Right renal cortex interstitium (tissue), 3 donors: Measurements from ENCODE around the gene CIAPIN1. TPM values are rescaled to one million over a fixed set of nuclear protein-coding genes. Genes with fewer than 3 reads are reported as not detected.
"Not testable (repeated sequence)": the region's sequence is repeated elsewhere in the genome, so short reads cannot be mapped to it uniquely, and the experiment has no call there.

Experiments
- DNase-seq, 3 donors: peaks; one replicate each; pipeline ENCODE4 v3.0.0-alpha.2; 2013; ENCODE audit warnings: low read depth in 3 of 3, low spot score in 2 of 3
- polyA plus RNA-seq, 3 donors: library from polyadenylated mRNA; unstranded; fragments of 120-200 nt; gene quantifications; one replicate each; pipeline ENCODE4 v1.2.1, GENCODE V29; 2013; ENCODE audit not compliant: insufficient read length in 3 of 3

CIAPIN1 gene
- polyA plus RNA-seq, 3 donors: 96.5 to 105 (median 103) TPM

DNA sequence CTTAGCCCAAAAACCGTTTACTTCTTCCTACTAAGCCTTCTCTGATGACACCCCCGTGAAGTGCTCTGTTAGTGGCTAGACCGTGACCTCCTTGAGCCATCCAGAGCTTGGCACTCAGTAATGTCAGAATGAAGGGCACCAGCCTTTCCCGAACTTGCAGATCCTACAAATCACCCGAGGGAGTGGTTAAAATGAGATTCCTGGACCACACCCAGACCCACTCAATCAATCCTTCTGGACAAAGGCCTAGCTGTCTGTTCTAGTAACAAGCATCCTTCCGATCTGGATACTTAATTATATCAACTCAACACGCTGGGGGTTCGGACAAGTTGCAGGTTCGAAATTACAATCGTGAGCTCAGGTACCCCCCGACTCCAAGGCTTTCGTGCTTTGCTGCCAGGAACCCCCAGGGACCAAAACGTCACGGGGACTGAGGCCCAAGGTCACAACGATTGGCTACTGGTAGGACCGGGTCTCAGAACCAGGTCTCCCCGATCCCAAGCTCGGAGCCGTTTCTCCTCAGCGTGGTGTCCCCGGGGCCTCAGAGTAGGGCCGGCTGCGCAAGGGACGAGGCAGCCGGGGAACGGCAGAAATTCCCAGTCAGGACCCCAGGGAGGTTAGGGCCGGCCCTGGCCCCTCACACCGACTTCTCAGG lies 527 bp downstream of the CIAPIN1 start:
- peak in 1 of 3 donors; percentile 10 for DNase-seq

DNA sequence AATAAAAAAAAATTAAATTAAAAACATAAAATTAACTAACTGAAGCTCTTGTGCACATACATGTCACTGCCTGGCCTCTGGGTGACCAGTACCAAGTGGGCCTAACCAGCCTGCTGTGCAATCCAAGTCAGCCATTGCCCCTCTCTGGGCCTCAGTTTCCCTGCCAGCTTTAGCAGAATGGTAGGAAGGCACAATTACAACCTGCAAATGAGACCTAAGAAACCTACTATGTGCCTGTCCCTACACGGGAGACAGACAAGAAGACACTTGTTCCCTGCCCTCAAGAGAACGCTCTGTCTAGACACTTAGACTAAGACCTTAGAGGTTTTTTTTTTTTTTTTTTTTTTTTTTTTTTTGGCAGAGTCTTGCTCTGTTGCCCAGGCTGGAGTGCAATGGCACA lies 1.7 kb downstream of the CIAPIN1 start:
- no peak for DNase-seq

DNA sequence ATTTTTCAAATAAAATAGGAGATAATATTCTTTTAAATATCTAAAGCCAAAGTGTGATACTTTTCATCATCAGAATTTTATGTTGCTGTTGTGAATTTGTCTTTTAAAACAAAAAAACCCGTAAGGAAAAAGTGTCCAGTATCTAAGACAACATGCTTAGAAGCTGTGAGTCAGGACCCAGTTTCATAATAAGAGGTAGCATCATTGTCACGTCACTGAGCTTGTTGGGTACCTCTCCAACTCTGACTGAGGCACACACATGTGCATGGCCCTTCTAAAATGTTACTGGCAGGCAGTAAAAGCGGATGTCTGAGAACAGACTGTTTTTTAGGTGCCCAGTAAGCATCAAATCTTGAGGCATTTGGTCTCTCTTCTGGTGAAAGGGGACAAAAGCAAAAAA lies 2.5 kb downstream of the CIAPIN1 start:
- DNase-seq: no peak

DNA sequence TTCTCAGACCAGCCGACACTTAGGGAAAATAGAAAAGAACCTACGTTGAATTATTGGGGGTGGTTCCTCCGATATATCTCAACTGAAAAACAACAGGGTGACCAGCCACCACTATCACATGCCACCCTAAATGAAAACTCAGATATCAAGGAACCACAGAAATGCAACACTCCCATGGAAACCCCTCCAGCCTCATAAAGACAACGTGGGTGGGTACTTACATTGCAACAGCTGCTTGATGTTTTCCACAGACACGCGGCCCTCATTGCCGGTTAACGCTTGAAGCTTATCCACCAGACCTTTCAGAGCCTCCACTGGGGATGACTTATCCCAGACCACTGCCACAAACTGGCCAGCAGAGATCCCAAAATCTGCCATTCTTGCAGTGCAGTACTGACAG lies 6.6 kb downstream of the CIAPIN1 start:
- not testable (repeated sequence) for DNase-seq

DNA sequence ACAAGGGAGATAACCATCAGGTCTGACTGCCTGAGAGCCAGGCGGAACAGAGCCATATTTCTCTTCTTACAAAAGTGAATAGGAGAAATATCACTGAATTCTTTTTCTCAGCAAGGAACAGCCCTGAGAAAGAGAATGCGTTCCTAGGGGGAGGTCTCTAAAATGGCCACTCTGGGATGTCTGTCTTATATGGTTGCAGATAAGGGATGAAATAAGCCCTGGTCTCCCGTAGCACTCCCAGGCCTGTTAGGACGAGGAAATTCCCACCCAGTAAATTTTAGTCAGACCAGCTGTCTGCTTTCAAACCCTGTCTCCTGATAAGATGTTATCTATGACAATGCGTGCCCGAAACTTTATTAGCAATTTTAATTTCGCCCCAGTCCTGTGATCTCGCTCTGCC lies 7.2 kb downstream of the CIAPIN1 start:
- DNase-seq: not testable (repeated sequence)

DNA sequence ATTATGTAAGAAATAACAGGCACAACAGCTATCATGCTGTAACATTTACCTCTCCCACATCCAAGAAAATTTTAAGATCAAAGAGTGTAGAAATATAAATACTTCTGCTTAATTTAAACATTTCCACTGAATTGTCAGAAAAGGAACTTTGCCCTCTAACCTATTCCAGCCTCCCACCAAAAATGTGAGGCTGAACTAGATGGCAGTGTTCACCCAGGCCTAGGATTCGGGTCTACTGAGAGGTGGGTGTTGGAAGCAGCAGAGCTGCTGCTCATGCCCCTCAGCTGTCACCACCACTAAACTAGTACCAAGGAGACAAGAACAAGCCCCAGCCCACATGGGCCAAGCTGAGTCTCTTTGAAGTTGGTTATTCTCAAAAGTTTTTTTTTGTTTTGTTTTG lies 11.3 kb downstream of the CIAPIN1 start:
- no peak for DNase-seq

DNA sequence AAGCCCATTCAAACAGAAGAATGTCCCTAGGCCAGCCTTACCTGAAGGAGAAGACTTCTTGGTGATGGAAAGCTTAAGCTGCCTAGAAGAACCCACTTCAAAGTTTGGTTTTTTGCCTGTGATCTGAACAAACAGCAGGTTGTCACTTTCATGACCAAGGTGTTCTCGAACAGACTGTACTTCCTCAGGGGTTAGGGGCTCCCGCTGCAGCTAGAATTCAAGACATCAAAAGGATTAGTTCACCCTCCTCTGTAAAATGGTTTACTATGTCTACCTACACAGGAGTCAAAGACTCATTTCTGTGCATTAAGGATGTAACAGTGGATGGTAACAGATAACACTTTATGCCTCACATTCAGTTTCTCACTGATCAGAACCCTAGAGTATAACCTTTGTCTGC lies 13.2 kb downstream of the CIAPIN1 start:
- no peak for DNase-seq

DNA sequence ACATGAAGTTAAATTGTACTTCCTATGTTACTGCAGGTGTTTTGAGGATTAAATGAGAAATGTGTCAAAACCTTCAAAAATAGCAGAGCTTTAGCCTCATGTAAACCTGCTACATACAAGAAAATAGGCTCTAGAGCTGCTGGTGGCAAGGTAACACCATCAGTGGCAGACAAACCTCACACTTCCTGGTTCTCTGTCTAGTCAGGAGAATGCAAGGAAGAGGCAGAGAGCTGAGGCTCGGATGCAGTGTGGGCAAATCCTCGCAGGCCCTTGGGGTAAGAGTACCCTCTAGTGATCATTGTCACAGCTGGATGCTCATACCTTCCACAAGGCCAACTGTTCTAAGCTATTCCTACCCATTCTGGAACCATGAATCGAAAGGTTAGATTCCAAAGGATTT lies 14.2 kb downstream of the CIAPIN1 start:
- DNase-seq: no peak

DNA sequence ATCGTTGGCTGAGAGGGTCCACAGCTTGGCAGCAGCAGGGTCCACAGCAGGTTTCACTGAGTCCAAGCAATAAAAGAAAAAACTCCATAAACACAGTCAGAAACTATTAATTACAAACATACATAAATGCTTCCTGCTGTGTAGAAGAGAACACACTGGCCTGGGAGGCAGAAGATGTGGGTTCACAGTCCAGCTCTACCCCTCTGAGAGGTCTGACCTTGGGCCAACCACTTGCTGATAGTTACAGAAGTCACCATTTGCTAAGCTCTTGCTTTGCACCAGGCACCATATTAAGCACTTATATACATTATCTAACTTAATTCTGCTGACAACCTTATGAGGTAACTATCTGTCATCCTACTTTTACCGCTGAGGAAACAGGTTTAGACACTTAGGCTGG lies 14.7 kb downstream of the CIAPIN1 start:
- DNase-seq: no peak

DNA sequence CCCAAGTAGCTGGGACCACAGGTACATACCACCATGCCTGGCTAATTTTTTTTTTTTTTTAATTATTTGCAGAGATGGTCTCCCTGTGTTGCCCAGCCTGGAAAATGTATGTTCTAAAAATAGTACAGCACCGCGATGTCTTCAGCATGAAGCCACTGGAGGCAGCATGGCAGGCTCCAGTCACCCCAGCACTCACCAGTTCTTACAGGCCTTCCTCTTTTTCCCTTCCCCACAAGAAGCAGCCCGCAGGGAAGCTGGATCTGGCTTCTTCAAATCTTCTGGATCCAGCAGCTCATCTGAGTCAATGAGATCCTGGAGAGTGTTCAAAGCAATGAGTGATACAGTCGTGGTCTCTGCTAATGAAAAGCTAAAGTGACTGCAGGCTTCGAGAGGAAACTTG lies 16.2 kb downstream of the CIAPIN1 start:
- no peak for DNase-seq

DNA sequence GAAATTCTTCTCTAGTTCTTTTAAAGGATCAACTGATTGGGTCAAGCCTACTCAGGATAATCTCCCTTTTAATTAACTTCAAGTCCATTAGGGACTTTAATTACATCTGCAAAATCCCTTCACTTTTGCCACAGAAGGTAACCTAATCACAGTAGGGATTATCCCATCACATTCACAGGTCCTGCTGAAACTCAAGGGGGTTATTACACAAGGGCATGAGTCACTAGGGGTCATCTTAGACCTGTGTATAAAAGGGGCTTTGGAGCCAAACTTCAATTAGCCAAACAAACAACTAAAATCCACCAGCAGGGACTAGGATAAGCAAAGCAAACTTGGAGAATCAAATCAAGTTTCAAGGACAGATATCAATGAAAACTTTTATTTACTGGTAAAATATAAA lies 19.4 kb downstream of the CIAPIN1 start:
- no peak for DNase-seq

DNA sequence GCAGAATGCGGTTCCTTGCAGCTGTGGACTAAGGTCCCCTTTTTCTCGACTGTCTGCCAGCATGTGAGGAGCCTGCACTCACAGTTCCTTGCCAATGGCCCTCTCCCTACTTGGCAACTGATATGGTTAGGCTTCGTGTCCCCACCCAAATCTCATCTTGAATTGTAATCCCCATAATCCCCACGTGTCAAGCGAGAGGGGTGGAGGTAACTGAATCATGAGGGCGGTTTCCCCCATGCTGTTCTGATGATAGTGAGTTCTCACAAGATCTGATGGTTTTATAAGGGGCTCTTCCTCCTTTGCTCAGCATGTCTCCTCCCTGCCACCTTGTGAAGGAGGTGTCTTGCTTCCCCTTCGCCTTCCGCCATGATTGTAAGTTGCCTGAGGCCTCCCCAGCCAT lies 19.9 kb downstream of the CIAPIN1 start:
- DNase-seq: no peak

DNA sequence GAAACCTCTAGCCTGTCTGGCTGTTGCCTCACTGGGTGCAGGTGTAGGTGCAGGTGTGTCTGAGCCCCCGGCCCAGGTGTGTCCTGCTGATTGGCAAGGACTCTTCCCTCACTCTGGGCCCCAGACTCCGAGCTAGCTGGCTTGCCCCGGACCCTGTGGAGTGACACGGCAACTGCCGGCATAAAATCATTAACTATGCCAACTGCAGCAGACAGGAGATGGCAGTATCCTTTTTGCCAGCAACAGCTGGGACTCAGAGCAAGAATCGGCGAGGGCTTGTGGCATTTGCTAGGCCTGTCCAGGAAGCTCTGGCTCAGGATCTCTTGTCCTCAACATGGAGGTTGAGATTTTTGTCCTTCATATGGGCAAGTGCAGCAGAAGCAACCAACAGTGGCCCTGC lies 20.8 kb downstream of the CIAPIN1 start:
- DNase-seq: no peak

DNA sequence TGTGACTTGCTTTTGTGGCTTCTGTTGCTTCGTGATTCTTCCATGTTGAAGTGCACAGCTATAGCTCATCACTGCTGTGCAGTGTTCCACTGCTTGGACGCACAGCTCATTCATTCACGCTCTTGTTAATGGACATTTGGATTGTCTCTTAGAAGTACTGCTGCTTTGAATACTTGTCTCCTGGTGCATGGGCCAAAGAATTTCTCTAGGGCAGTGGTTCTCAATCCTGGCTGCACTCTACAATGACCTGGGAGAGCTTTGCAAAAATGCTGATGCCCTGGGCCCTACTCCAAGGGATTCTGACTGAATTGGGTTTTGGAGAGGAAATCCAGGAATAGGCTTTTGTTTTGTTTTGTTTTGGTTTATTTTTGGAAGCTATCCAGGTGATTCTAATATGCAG lies 22.6 kb downstream of the CIAPIN1 start:
- DNase-seq: no peak

DNA sequence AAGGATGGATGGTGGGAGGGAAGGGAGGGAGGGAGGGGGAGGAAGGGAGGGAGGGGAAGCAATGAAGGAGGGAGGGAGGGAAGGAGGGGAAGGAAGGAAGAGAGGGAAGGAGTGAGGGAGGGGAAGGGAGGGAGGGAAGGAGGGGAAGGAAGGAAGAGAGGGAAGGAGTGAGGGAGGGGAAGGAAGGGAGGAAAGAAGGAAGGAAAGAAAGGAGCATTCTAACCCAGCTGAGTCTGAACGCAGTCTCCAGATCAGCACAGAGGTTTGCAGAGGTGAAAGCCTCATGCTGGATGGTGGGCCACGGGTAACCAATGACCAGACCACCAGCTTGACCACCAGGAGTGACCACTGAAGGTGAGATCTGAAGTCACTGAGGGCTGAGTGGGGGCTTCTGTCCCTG lies 24.0 kb downstream of the CIAPIN1 start:
- no peak for DNase-seq

DNA sequence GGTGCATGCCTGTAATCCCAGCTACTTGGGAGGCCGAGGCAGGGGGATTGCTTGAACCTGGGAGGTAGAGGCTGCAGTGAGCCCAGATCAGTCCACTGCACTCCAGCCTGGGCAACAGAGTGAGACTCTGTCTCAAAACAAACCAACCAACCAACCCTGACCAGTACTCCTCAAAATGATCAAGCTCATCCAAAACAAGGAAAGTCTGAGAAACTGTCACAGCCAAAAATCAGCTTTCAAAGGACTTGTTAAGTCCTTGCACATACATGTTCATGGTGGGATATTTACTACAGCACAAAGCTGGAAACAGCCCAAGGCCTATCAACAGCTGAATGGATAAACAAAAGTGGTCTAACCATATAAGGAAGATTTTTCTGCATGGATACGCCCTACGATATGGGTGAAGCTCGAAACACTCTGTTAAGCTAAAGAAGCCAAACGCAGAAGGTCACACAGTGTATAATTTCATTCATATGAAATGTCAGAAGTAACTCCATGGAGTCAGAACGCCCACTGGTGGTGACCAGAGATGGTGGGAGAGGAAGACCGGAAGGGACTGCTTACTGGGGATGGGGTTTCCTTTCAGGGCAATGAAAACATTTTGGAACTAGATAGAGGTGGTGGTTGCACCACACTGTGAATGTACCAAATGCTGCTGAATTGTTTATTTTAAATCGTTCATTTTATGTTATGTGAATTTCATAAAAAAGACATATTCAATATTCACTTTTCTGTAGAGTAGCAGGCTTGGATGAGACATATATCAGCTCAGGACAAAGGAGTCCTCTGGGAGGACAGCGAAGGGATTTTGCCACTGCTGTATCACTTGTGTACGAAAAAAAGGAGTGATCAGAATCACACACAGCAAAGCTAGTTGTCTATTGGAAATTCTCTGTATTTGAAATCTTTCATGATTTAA lies 24.9 kb downstream of the CIAPIN1 start:
- DNase-seq: peak in 1 of 3 donors; percentile 53

DNA sequence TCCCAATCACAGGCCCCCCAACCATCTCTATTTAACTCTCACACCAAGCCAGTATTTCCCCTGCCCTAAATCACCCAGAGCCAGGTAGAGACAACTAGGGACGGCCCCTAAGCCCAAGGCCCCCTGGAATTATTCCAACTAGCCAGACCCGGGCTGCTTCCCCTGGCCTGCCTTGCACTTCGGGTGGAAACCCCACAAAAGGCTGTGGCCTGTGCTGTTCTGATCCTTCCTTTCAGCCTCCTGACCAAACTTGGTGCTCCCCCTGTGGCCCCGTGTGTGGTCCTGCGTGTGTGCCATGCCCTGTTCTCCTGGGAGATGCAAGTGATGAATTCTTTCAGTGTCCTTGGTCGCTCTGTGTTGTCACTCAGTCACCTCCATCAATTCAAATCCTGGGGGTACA lies 27.7 kb downstream of the CIAPIN1 start:
- DNase-seq: no peak

DNA sequence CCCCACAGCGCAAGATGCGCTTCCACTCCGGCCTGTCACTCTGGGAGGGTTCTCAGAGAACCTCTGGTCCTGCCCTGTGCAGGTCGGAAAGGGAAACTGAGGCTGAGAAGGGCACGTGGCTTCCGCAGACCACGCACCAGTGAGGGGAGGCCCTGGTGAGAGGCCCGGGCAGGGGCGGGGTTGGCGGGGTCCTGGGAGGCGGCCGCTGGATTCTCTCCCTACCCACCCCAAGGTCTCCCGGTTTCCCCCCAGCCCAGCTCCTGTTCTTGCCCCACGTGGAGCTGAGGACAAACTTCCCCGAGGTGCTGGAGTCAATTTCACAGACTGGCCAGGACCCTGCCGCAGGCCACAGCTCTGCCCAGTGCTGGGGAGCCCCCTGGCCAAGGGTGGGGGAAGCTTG lies 31.1 kb downstream of the CIAPIN1 start:
- DNase-seq: no peak

DNA sequence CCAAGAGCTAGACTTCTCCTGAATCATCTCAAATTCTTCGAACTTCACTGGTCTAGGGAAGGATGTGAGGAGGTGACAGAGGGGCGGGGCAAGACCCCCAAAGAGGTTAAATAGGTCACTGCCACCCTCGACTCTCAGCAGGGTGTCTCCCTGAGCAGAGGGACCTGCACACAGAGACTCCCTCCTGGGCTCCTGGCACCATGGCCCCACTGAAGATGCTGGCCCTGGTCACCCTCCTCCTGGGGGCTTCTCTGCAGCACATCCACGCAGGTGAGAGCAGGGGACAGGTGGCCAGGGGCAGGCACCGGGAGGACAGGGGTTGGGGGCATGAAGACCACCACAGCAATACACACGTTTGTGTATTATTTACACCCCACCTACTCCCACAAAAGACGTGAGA lies 33.5 kb downstream of the CIAPIN1 start:
- no peak for DNase-seq

DNA sequence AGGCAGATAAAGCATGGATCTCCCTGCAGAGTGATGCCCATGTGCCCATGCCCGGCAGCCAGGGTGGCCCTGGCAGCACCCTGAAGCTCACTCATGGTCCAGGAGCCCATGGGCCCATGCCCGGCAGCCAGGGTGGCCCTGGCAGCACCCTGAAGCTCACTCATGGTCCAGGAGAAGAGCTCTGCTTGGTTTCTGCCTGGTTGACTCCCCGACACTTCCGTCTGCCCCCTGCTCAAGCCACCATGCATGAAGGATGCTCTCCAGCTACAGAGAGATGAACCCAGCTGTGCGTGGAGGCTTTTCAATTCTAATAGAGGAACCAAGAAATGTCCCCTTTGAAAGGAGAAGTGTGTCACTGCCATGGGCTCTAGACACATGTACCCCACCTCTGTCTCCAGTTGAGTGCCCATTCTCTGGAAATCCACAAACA lies 33.9 kb downstream of the CIAPIN1 start:
- no peak for DNase-seq

DNA sequence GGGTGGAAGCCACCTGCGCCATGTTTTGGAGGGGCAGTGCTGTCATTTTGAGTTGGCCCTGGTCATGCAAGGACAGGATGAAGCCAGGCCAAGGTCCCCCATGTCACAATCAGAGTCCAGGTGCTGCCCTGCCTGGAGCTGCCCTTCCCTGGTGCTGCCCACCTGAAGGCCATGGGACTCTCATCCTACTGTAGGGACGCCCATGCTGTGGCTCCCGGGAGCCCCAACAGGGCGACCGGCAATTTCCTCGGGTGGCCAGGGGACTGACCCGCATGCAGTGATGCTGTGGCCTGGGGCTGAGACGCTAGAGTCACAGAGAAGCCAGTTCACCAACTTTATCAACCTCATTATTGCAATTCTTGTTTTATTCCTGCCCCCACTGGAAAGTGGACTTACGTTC lies 34.6 kb downstream of the CIAPIN1 start:
- DNase-seq: no peak

DNA sequence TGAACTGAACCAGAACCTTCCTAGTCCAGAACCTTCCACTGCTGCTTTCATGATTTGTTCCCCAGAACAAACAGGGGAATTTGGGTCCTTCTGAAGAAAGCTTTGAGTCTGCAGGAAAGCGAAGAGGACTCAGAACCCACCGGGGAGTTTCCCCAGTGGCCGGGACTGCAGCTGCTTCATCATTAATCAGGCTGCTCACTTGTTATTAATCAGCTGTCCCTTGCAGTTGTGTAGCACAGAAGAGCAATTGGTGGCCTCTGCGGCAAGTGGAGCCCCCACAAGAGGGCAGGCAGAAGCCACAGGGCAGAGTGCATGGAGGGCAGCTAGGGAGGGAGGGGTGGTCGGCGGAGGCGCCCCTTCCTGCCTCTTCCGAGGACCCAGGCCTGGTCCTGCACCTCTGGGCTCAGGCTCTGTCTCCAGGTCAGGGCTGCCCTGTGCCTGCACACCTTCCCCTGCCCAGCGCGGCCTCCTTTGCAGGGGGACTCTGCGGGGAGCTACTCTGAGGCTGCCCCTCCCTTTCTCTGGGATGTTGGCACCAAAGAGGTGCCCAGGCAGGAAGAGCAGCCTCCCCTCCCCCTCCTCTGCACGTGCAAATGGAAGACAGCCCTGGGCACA lies 35.7 kb downstream of the CIAPIN1 start:
- DNase-seq: no peak
